ENCODE measurements around the gene AKIRIN1. TPM values are rescaled to one million over a fixed set of nuclear protein-coding genes. Genes with fewer than 3 reads are reported as not detected.
"Not testable (repeated sequence)": the region's sequence is repeated elsewhere in the genome, so short reads cannot be mapped to it uniquely, and the experiment has no call there.

The AKIRIN1 gene
- total RNA-seq, 1 donor from 2014 or later: 68.6 TPM

- intact Hi-C loops (cut with micrococcal nuclease): no loop called here
- DNase-seq (ENCODE audit: low spot score): no peak
- Mint-ChIP-seq H3K4me3 (ENCODE audit: low read depth) (peak overlapping the region; percentile 74), H3K27me3 (ENCODE audit: low read depth) (no peaks in the 10 kb centered on the region), H3K36me3 (ENCODE audit: low read depth) (peaks cover 71% of the 10 kb centered on the region), H3K4me1 (ENCODE audit: low read depth) (peaks cover 29% of the 10 kb centered on the region), H3K27ac (peak overlapping the region; percentile 87), H3K9me3 (no peaks in the 10 kb centered on the region)
Observed at GRCh38 chr1:39034114-39034654, 43.1 kb downstream of the AKIRIN1 start.

- H3K9me3 Mint-ChIP-seq: no peaks in the 10 kb centered on the region
- H3K27ac Mint-ChIP-seq: no peak overlapping the region
- no peak overlapping the region for H3K4me3 Mint-ChIP-seq (ENCODE audit: low read depth)
- H3K4me1 Mint-ChIP-seq (ENCODE audit: low read depth): peaks cover 25% of the 10 kb centered on the region
- no peaks in the 10 kb centered on the region for H3K27me3 Mint-ChIP-seq (ENCODE audit: low read depth)
- intact Hi-C loops (cut with micrococcal nuclease): no loop called here
- no peak for DNase-seq (ENCODE audit: low spot score)
- peaks cover 56% of the 10 kb centered on the region for H3K36me3 Mint-ChIP-seq (ENCODE audit: low read depth)
Observed at GRCh38 chr1:39036678-39037077, 45.6 kb downstream of the AKIRIN1 start.

GRCh38 chr1:39043513-39043912 is 52.4 kb downstream of the AKIRIN1 start:
- H3K9me3 Mint-ChIP-seq: no peaks in the 10 kb centered on the region
- no peak for DNase-seq (ENCODE audit: low spot score)
- no peak overlapping the region for H3K27ac Mint-ChIP-seq
- H3K27me3 Mint-ChIP-seq (ENCODE audit: low read depth): no peaks in the 10 kb centered on the region
- no peak overlapping the region for H3K4me3 Mint-ChIP-seq (ENCODE audit: low read depth)
- intact Hi-C loops (cut with micrococcal nuclease): no loop called here
- H3K4me1 Mint-ChIP-seq (ENCODE audit: low read depth): peaks cover 3% of the 10 kb centered on the region
- H3K36me3 Mint-ChIP-seq (ENCODE audit: low read depth): peaks cover 19% of the 10 kb centered on the region

- no peaks in the 10 kb centered on the region for H3K9me3 Mint-ChIP-seq
- no peaks in the 10 kb centered on the region for H3K4me1 Mint-ChIP-seq (ENCODE audit: low read depth)
- intact Hi-C loops (cut with micrococcal nuclease): no loop called here
- H3K36me3 Mint-ChIP-seq (ENCODE audit: low read depth): peaks cover 14% of the 10 kb centered on the region
- H3K4me3 Mint-ChIP-seq (ENCODE audit: low read depth): no peak overlapping the region
- no peaks in the 10 kb centered on the region for H3K27me3 Mint-ChIP-seq (ENCODE audit: low read depth)
- DNase-seq (ENCODE audit: low spot score): no peak
- H3K27ac Mint-ChIP-seq: no peak overlapping the region
Observed at GRCh38 chr1:39044762-39045161, 53.7 kb downstream of the AKIRIN1 start.

GRCh38 chr1:39045231-39045630 is 54.2 kb downstream of the AKIRIN1 start:
- no peaks in the 10 kb centered on the region for H3K4me1 Mint-ChIP-seq (ENCODE audit: low read depth)
- H3K4me3 Mint-ChIP-seq (ENCODE audit: low read depth): no peak overlapping the region
- DNase-seq (ENCODE audit: low spot score): no peak
- no peak overlapping the region for H3K27ac Mint-ChIP-seq
- H3K27me3 Mint-ChIP-seq (ENCODE audit: low read depth): no peaks in the 10 kb centered on the region
- intact Hi-C loops (cut with micrococcal nuclease): no loop called here
- H3K36me3 Mint-ChIP-seq (ENCODE audit: low read depth): peaks cover 14% of the 10 kb centered on the region
- no peaks in the 10 kb centered on the region for H3K9me3 Mint-ChIP-seq

- Mint-ChIP-seq H3K27ac (no peak overlapping the region), H3K36me3 (ENCODE audit: low read depth) (peaks cover 11% of the 10 kb centered on the region), H3K4me1 (ENCODE audit: low read depth) (peaks cover 4% of the 10 kb centered on the region), H3K9me3 (no peaks in the 10 kb centered on the region), H3K27me3 (ENCODE audit: low read depth) (no peaks in the 10 kb centered on the region), H3K4me3 (ENCODE audit: low read depth) (no peak overlapping the region)
- DNase-seq (ENCODE audit: low spot score): no peak
- intact Hi-C loops (cut with micrococcal nuclease): no loop called here
Observed at GRCh38 chr1:39046613-39047210, 55.6 kb downstream of the AKIRIN1 start.

GRCh38 chr1:39047374-39048229 is 56.5 kb downstream of the AKIRIN1 start:
- intact Hi-C loops (cut with micrococcal nuclease): no loop called here
- H3K4me3 Mint-ChIP-seq (ENCODE audit: low read depth): no peak overlapping the region

GRCh38 chr1:39048745-39049370 is 57.8 kb downstream of the AKIRIN1 start:
- Mint-ChIP-seq H3K4me3 (ENCODE audit: low read depth) (no peak overlapping the region), H3K27ac (no peak overlapping the region), H3K27me3 (ENCODE audit: low read depth) (no peaks in the 10 kb centered on the region), H3K36me3 (ENCODE audit: low read depth) (no peaks in the 10 kb centered on the region), H3K9me3 (no peaks in the 10 kb centered on the region), H3K4me1 (ENCODE audit: low read depth) (peaks cover 4% of the 10 kb centered on the region)
- no peak for DNase-seq (ENCODE audit: low spot score)
- intact Hi-C loops (cut with micrococcal nuclease): no loop called here

More at GRCh38 chr1:39047374-39048229, 56.5 kb downstream of the AKIRIN1 start:
- H3K4me1 Mint-ChIP-seq (ENCODE audit: low read depth): peaks cover 4% of the 10 kb centered on the region
- no peaks in the 10 kb centered on the region for H3K9me3 Mint-ChIP-seq
- DNase-seq (ENCODE audit: low spot score): no peak
- peaks cover 9% of the 10 kb centered on the region for H3K36me3 Mint-ChIP-seq (ENCODE audit: low read depth)
- H3K27me3 Mint-ChIP-seq (ENCODE audit: low read depth): no peaks in the 10 kb centered on the region
- H3K27ac Mint-ChIP-seq: no peak overlapping the region

- intact Hi-C loops (cut with micrococcal nuclease): no loop called here
- H3K27ac Mint-ChIP-seq: no peak overlapping the region
- no peaks in the 10 kb centered on the region for H3K27me3 Mint-ChIP-seq (ENCODE audit: low read depth)
- H3K4me3 Mint-ChIP-seq (ENCODE audit: low read depth): no peak overlapping the region
- no peaks in the 10 kb centered on the region for H3K9me3 Mint-ChIP-seq
- no peaks in the 10 kb centered on the region for H3K36me3 Mint-ChIP-seq (ENCODE audit: low read depth)
- peaks cover 4% of the 10 kb centered on the region for H3K4me1 Mint-ChIP-seq (ENCODE audit: low read depth)
- no peak for DNase-seq (ENCODE audit: low spot score)
Observed at GRCh38 chr1:39050001-39050400, 58.9 kb downstream of the AKIRIN1 start.

GRCh38 chr1:39051193-39051850 is 60.2 kb downstream of the AKIRIN1 start:
- H3K4me1 Mint-ChIP-seq (ENCODE audit: low read depth); DNase-seq (ENCODE audit: low spot score); H3K36me3 Mint-ChIP-seq (ENCODE audit: low read depth); intact Hi-C loops (cut with micrococcal nuclease); H3K4me3 Mint-ChIP-seq (ENCODE audit: low read depth); H3K9me3 Mint-ChIP-seq; H3K27me3 Mint-ChIP-seq (ENCODE audit: low read depth); H3K27ac Mint-ChIP-seq: not testable (repeated sequence)

- Mint-ChIP-seq H3K9me3 (no peaks in the 10 kb centered on the region), H3K4me3 (ENCODE audit: low read depth) (no peak overlapping the region), H3K27ac (no peak overlapping the region), H3K27me3 (ENCODE audit: low read depth) (no peaks in the 10 kb centered on the region), H3K4me1 (ENCODE audit: low read depth) (peaks cover 4% of the 10 kb centered on the region), H3K36me3 (ENCODE audit: low read depth) (no peaks in the 10 kb centered on the region)
- intact Hi-C loops (cut with micrococcal nuclease): no loop called here
- no peak for DNase-seq (ENCODE audit: low spot score)
Observed at GRCh38 chr1:39051956-39052355, 60.9 kb downstream of the AKIRIN1 start.

- H3K9me3 Mint-ChIP-seq; H3K27me3 Mint-ChIP-seq (ENCODE audit: low read depth); intact Hi-C loops (cut with micrococcal nuclease); H3K36me3 Mint-ChIP-seq (ENCODE audit: low read depth); DNase-seq (ENCODE audit: low spot score); H3K27ac Mint-ChIP-seq; H3K4me1 Mint-ChIP-seq (ENCODE audit: low read depth); H3K4me3 Mint-ChIP-seq (ENCODE audit: low read depth): not testable (repeated sequence)
Observed at GRCh38 chr1:39055213-39055710, 64.2 kb downstream of the AKIRIN1 start.
